Activated CD8-positive, alpha-beta memory T cell treated with anti-CD3 and anti-CD28 coated beads for 24 hours (primary cell): Measurements from ENCODE around the gene RFX2.
"Not testable (repeated sequence)": the region's sequence is repeated elsewhere in the genome, so short reads cannot be mapped to it uniquely, and the experiment has no call there.

Experiments used
- DNase-seq: peaks from one replicate; pipeline ENCODE4 v3.0.0-alpha.2; 2020

The RFX2 gene

GRCh38 chr19:6010107-6010506 is 100.2 kb downstream of the RFX2 start:
- no peak for DNase-seq

- no peak for DNase-seq
Observed at GRCh38 chr19:6007866-6008265, 102.4 kb downstream of the RFX2 start.

- no peak for DNase-seq
Observed at GRCh38 chr19:6006896-6007295, 103.4 kb downstream of the RFX2 start.

- DNase-seq, result not testable (repeated sequence)
Observed at GRCh38 chr19:6006070-6006446, 104.2 kb downstream of the RFX2 start.

GRCh38 chr19:6005321-6006069 is 104.8 kb downstream of the RFX2 start:
- DNase-seq, result no peak

- DNase-seq, result no peak
Observed at GRCh38 chr19:6003976-6004375, 106.3 kb downstream of the RFX2 start.

- no peak for DNase-seq
Observed at GRCh38 chr19:6002591-6002990, 107.7 kb downstream of the RFX2 start.

GRCh38 chr19:6000228-6000847 is 110.0 kb downstream of the RFX2 start:
- no peak for DNase-seq

- DNase-seq, result no peak
Observed at GRCh38 chr19:5999693-6000092, 110.6 kb downstream of the RFX2 start.

GRCh38 chr19:5997371-5997770 is 112.9 kb downstream of the RFX2 start:
- no peak for DNase-seq

- no peak for DNase-seq
Observed at GRCh38 chr19:5996623-5997320, 113.5 kb downstream of the RFX2 start.

- DNase-seq, result no peak
Observed at GRCh38 chr19:5996102-5996501, 114.2 kb downstream of the RFX2 start.

- no peak for DNase-seq
Observed at GRCh38 chr19:5995606-5996005, 114.7 kb downstream of the RFX2 start.

GRCh38 chr19:5994405-5995165 is 115.7 kb downstream of the RFX2 start:
- DNase-seq, result no peak

GRCh38 chr19:5993648-5994358 is 116.5 kb downstream of the RFX2 start:
- DNase-seq, result no peak

GRCh38 chr19:5993201-5993600 is 117.1 kb downstream of the RFX2 start:
- no peak for DNase-seq

- no peak for DNase-seq
Observed at GRCh38 chr19:5992756-5993155, 117.5 kb downstream of the RFX2 start.

- DNase-seq, result no peak
Observed at GRCh38 chr19:5991244-5991838, 119.0 kb downstream of the RFX2 start.

- DNase-seq, result no peak
Observed at GRCh38 chr19:5990289-5990797, 120.0 kb downstream of the RFX2 start.

- DNase-seq, result no peak
Observed at GRCh38 chr19:5989388-5990074, 120.8 kb downstream of the RFX2 start.
